NCI-H446 treated with DMSO at 0.1 percent for 48 hours (cell line): ENCODE measurements around the gene CALML5.
"Not testable (repeated sequence)": the region's sequence is repeated elsewhere in the genome, so short reads cannot be mapped to it uniquely, and the experiment has no call there.

Experiments used
- DNase-seq: peaks from one replicate; lab custom pipeline; 2025; lab: John Stamatoyannopoulos, UW

The CALML5 gene

GRCh38 chr10:5481121-5481520 is 18.2 kb downstream of the CALML5 start:
- DNase-seq: no peak

DNA sequence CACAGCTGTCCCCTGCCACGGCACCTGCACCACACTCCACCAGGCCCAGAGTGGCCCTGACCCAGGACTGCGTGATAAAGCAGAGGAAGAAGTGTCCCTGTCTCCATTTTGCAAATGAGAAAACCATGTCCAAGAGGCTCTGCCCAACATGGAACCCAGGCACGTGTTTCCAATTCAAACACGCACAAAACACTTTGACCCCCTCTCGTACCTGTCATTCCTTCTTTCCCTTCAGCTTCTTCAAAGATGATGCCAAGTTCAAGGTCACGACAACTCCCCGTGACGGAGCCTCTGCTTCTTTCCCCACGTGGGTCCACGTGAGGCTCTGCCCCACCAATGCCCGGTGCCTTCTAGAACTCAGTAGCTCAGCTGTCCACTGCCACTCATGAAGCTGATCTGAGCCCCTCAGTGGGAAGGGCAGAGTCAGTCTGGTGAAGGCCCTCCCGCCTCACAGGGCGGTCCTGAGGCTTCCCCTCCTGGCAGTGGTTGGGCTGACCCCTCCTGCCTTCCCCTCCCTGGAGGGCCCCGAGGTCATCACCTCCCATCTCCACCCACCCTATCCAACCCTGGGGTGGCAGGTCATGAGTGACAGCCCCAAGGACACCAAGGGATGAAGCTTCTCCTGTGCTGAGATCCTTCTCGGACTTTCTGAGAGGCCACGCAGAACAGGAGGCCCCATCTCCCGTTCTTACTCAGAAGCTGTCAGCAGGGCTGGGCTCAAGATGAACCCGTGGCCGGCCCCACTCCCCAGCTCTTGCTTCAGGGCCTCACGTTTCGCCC is 19.0 kb downstream of the CALML5 start:
- DNase-seq: no peak

DNA sequence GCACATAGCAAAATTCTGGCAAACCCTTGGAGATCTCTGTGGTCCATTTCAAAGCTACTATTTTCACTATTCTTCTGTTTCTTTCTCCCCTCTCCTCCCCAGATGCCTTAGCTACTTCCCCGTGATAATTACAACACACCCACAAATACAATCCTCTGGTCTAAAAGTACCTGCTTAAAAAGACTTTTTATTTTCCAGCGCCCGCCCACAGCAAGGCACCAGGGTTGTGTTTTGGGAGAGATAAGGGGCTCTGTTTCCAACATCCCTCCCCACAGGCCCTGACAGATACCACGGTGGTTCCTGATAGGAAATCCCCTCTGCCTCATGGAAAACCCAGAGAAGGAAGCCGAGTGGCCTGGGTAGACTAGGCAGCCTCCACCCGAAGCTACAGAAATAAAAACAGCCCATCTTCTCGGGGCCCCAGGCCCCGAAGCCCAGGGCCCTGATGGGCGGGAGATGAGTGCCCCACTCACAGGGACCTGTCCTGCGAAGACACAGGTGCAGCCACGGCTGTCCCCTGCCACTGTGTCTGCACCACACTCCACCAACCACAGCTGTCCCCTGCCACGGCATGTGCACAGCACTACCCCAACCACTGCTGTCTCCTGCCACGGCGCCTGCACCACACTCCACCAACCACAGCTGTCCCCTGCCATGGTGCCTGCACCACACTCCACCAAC is 19.7 kb downstream of the CALML5 start:
- no peak for DNase-seq

GRCh38 chr10:5478694-5479305 is 20.6 kb downstream of the CALML5 start:
- DNase-seq: no peak

GRCh38 chr10:5477948-5478693 is 21.2 kb downstream of the CALML5 start:
- no peak for DNase-seq

GRCh38 chr10:5476918-5477525 is 22.3 kb downstream of the CALML5 start:
- DNase-seq: no peak

- not testable (repeated sequence) for DNase-seq
These were observed 23.2 kb downstream of the CALML5 start for GRCh38 chr10:5475974-5476807.

DNA sequence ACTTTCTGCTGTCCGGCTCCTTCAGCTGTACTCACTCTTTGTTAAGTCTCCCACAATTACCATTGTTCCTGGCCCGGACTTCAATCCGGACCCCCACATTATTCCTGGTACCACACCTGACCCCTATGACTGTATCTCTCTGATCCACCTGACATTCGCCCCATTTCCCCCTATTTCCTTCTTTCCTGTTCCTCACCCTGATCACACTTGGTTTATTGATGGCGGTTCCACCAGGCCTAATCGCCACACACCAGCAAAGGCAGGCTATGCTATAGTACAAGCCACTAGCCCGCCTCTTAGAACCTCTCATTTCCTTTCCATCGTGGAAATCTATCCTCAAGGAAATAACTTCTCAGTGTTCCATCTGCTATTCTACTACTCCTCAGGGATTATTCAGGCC is 24.3 kb downstream of the CALML5 start:
- not testable (repeated sequence) for DNase-seq

GRCh38 chr10:5474642-5475041 is 24.7 kb downstream of the CALML5 start:
- not testable (repeated sequence) for DNase-seq

DNA sequence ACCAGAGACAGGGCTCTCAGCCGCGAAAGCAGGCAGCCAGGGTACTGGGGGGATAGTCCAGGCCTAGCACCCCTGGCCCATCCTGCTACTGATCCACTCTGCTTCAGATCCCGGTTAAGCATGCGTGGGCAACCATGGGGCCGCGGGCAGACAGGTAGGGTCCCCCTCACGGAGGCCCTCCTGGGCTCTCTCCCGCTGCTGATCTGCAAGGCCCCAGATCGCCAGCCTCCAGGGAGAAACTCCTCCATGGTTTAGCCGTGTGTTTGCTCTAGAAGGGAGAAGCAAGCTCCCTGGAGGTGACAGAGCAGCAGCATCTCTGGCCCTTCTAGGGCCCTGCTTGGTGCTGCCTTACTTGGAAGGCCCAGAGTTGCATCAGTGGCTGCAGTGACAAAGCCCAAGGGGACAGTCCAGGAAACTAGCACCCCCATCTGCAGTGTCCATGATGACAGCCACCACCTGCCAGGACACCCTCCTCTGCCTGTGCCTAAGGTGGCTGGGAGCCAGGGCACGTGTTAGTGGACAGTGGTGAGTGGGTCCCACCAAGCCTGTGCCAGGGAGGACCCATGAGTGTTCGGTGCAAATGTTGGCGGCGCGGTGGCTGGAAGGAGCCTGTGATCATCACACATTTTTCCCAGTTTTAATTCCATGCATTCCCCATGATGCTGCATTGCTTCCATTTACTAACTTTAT is 29.2 kb downstream of the CALML5 start:
- DNase-seq: no peak

- DNase-seq: no peak
These were observed 29.9 kb downstream of the CALML5 start for GRCh38 chr10:5469353-5470061.

DNA sequence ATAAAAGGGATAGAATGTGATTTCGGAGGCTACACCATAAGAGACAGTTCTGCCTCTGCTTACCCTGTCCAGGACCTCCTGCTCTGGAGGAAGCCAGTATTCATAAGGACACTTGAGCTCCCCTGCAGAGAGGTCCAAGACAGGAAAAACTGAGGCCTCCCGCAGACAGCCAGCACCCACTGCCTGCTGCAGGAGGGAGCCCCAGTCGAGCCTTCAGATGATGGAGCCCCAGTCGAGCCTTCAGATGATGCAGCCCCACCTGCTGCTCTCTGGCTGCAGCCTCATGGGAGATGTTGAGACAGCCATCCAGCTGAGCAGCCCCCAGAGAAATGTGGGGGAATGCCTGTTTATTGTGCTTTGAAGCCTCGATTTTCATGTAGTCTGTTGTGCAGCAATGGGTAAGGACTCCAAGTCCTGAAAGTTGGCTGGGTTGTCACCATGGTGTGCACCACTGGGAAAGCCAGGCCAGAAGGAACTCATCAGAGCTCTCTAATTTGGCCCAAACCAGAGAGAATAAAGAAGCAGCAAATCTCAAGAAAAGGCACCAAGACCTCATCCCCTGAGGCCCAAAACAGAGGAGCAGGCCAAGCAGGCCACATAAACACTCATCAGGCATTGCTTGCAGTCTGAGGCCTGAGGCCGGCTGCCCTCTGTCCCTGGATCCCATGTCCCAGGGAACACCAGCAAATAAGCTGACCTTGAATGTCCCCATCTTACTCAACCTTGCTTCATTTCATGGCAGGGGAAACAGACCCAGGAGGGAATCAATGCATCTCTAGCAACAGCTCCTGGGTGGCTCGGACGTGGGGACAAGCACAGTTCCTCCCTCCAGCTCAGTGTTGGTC is 30.9 kb downstream of the CALML5 start:
- no peak for DNase-seq

DNA sequence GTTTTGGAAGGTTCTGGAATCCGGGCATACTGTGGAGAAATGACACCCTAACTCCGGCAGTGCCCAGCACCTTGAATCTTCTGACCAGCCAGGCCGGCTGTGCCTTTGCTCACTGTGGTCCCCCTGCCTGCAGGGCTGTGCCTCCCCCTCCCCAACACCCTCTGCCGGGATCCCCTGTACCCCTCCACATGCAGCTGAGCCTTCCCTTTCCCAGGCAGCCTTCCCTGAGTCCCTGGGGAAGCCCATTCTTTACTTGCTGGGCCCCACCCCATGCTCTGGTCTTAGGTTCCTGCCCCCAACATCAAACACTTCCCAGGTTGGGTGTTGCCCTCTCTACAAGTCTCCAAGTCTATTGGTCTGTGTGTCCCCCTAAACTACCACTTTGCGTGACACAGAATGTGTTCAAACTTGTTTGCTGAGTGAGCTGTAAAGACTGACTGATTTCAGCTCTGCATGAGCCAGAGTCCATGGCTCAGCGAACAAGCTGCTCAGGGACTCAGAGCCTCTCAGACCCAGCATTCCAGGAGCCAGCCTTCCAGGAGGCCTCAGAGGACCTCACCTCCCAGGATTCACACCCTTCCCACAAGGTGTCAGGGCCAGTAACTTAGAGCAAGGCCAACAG is 31.6 kb downstream of the CALML5 start:
- no peak for DNase-seq

DNA sequence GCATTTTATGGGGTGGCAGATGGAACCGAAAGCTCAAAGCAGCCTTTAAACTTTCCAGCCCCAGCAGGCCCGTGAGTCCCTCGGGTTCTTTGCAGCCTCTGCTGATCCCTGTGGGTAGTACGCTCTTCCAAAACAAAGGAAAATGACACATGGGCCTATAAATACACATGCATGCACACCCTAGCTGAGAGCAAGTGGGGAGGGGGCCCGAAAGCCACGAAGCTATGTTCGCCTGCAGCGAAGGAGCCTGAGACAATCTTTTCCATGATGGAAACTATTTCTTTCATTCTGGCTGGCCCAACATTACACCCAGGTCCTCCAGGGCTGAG is 32.2 kb downstream of the CALML5 start:
- no peak for DNase-seq

- DNase-seq: no peak
These were observed 32.7 kb downstream of the CALML5 start for GRCh38 chr10:5466451-5467206.

- no peak for DNase-seq
These were observed 33.4 kb downstream of the CALML5 start for GRCh38 chr10:5465976-5466450.

DNA sequence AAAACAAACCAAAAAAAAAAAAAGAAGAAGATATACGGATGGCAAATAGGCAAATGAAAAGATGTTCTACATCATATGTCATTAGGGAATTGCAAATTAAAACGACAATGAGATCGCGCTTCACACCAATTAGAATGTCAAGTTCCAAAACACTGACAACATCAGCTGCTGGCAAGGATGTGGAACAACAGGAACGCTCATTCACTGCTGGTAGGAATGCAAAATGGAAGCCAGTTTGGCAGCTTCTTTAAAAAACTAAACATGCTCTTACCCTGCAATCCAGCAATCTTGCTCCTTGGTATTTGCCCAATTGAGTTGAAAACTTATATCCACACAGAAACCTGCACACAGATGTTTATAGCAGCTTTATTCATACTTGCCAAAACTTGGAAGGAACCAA is 34.8 kb downstream of the CALML5 start:
- no peak for DNase-seq

DNA sequence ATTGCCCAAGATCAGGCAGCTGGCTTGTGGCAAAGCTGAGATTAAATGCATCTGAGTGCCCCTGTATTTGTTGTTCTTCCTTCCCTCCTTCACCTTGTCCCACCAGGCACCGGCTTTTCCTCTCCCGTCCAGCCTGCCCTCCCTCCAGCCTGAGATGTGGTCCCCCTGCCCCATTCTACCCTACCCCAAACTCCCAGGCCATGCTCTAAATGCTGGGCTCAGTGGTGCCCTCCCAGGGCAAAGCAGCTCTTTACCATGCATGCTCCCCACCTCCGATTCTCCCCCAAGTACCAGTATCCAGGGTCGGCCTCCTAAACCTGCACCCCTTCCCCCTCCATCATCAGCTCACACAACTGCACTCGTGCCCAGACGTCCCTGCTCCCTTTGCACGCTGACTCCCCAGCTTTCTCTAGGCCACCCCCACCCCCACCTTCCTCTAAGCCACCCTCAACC is 36.5 kb downstream of the CALML5 start:
- DNase-seq: no peak
